HG02763 (cell line): ENCODE data around the gene TSNAXIP1.
"Not testable (repeated sequence)": the region's sequence is repeated elsewhere in the genome, so short reads cannot be mapped to it uniquely, and the experiment has no call there.

ENCODE experiments used
- ATAC-seq: cut with Tn5 transposase; IDR thresholded peaks from one replicate; pipeline ENCODE4 v1.9.1; 2021; ENCODE audit warnings: mild to moderate bottlenecking, moderate library complexity; ENCODE audit not compliant: unreplicated experiment

TSNAXIP1 gene

DNA sequence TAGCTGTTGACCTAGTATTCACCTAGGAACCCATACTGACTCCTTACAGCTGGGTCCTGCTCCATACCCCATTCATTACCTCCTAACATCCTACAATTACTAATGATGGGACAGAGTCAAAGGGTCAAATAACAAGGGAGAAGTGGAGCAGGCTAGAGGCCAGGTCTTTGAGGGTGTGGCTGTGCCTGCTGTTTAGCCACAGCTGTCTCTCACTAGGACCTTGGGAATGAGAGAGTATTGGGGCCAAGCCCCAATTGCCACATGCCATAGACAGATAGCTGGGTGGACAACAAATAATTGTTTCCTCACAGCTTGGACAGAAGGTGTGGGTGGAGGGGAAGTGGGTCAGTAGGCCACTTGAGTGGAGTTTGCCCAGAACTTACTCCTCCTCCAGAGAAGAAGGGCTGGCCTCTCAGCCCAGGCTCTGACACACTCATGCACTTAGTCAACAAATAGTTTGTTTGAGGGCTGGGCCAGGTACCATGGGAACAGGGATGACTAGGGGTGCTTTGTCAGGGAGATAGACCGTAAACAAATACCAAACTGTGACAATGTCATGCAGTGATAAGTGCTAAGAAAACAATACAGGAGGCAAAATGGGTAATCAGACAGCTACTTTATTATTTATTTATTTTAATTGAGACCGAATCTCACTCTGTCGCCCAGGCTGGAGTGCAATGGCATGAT lies 51.0 kb downstream of the TSNAXIP1 start:
- no peak for ATAC-seq

DNA sequence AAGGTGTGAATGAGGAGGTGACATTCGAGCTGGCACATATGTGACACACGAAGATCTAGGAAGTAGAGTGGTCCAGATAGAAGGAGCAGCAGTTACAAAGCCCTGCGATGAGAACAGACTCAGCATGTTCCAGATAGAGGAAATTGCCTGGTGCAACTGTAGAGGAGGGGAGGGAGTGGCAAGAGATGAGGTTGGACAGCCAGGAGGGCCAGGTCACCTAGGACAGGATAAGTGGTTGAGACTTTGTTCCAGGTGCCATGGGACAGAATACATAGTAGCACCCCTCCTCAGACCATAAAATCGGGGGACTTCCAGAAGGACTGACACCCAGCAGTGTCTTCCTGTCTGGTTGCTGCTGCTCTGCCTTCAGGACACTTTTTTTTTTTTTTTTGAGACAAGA lies 51.8 kb downstream of the TSNAXIP1 start:
- ATAC-seq, result no peak

DNA sequence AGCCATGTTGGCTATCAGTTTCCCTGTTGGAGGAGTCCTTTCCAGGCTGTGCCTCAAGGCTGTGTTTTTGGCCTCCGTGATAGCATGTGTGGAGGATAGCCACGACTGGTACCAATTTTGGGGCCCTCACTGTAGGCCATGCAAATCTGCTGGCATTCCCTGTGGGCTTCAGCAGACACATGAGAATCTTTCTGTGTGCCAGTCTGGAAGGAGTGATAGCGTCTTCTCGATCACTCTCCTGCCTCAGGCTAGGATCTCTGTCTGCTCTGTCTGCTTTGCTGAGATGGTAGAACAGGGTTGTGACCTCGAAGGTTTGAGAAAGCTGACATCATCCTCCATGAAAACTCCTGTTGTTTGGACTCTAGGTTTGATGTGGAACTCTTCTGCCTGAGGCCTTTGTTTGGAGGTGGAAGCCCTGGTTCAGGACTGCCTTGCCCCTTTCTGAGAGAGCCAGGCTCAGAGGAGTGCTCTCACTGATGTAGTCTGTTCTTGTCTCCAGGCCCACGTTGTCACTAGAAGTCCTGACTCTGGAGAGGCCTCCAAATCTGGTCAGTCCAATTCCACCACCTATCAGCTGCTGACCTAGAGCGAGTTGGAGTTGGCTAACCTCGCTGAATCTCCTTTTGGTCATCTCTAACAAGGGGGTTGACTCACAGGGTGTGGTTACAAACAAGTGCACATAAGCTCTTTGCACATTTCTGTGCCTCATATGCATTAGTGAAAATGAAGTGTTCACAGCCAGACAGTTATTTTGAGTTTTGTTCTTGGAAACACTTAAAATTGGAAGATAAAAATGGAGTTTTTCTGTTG lies 54.1 kb downstream of the TSNAXIP1 start:
- ATAC-seq, result no peak

DNA sequence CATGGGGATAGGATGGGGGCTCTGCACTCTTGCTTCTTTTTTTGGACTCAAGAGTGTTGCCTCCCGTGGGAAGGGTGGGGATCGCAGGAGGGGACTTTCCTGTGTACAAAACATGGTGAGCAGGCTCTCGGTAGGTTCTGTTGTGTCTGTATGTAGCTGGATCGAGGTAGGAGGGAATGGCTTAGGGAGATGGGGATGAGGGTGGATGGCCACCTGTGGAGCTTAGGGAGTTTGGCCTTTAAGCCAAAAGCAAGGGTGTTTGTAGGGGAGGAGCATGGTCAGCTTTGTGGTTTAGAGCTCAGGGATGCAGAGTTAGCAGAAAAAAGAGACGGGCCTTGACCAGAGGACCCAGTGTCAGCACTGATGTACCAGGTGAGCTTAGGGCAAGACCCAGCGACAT lies 55.2 kb downstream of the TSNAXIP1 start:
- no peak for ATAC-seq

DNA sequence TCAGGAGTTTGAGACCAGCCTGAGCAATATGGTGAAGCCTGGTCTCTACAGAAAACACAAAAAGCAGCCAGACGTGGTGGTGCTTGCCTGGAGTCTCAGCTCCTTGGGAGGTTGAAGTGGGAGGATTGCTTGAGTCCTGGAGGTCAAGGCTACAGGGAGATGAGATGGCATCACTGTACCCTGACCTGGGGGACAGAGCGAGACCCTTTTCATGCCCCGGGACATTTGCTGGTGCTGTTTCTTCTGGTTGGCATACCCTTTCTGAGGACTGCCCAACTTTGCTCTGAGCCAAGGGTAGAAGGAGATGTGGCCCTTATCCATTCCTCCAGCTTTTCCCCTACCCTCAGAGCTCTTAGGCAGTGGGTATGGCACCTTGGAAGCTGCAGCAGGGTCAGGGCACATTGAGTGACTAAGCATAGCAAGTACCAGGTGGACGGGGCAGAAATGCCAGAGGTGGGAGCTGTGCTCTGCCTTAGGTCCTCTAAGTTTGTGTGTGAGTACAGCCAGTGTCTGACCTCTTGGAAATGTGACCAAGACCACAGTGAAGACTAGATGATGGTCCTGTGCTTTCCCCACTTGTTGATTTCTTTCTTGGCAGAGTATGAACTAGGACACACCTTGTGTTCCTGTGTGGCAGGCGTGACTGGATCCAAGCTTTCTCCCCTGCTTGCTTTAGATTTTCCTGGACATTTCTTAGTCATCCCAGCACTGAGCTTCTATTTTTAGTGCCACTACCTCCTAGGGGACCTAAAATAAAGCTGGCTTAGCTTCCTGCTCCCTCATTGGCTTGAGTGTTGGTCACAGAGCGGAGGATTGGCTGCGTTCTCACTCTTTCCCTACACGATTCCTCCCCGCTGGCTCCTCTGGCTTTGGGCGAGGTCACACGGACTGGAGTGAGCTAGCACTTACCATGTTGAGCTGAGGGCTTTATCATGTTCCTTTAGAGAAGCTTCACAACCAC lies 56.2 kb downstream of the TSNAXIP1 start:
- no peak for ATAC-seq

DNA sequence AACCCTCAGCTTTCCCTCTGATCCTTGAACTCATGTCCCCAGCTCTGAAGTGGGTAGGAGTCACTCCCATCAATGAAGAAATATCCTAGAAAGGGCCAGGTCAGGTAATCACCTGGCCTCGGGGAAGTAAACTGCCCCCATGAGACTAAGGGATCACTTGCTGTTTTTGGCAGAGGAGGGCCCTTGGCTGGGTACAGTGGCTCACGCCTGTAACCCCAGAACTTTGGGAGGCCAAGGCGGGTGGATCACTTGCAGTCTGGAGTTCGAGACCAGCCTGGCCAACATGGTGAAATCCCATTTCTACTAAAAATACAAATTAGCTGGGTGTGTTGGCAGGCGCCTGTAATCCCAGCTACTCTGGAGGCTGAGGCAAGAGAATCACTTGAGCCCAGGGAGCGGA lies 57.4 kb downstream of the TSNAXIP1 start:
- not testable (repeated sequence) for ATAC-seq

DNA sequence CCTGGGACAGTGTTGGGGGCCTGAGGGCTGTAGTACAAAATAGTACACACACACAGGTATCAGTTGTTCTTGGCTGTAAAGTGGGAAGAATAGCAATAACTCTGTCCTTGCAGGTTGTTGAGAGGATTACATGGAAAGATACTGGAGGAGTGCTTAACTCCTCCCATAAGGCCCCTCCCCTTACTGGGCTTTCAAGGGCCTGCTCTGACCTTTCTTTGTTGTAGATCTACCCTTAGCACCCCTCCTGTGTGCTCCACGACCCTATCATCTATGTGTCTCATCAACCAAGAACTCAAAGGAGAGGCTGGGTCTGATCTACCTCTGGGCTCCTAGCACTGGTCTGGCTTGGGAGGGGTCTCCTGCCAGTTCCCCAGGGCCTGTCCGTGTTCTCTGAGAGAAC lies 57.9 kb downstream of the TSNAXIP1 start:
- no peak for ATAC-seq

DNA sequence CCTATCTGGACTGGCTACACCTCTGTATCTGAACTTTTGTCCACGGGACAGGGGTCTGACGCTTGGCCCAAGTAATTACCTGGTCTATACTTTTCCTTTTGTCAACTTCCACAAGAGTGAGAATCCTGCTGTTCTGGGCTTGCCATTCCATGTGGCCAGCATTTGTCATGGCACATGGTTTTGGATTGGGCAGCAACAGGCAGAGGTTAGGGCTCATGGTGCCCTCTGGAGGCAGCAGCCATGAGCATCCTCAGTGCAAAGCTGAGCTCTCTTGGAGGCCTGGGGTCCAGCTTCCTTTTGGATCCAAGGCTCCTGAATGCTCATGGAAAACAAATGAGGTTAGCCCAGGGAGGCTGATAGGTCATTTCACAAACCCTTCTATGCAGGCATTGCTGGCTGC lies 58.6 kb downstream of the TSNAXIP1 start:
- no peak for ATAC-seq

DNA sequence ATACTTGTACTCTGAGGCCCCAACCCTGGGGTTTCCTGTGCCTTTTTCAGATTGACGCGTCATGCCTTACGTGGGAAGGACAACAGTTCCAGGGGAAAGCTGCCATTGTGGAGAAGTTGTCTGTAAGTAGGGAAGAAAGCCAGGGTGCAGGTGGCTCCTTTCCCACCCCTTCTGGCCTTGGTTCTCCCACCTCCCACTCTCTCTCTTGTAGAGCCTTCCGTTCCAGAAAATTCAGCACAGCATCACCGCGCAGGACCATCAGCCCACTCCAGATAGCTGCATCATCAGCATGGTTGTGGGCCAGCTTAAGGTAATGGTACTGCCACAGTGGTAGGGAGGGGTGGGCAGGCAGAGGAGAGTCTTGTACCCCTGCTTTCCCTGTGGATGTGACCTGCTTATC lies 61.6 kb downstream of the TSNAXIP1 start:
- ATAC-seq, result no peak

DNA sequence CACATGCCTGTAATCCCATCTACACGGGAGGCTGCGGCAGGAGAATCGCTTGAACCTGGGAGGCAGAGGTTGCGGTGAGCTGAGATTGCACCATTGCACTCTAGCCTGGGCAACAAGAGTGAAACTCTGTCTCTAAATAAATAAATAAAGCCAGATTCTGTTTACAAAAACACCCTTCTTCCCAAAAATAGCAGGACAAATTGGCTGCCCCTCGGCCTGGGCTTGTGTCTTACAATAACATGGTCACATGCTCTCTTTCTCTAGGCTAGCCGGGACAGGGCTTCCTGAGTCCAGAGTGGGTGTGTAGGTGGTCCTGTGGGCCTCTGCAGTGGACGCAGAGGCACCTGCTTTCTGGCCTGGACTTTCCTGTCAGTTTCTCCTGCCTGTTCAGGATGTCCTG lies 63.0 kb downstream of the TSNAXIP1 start:
- no peak for ATAC-seq

DNA sequence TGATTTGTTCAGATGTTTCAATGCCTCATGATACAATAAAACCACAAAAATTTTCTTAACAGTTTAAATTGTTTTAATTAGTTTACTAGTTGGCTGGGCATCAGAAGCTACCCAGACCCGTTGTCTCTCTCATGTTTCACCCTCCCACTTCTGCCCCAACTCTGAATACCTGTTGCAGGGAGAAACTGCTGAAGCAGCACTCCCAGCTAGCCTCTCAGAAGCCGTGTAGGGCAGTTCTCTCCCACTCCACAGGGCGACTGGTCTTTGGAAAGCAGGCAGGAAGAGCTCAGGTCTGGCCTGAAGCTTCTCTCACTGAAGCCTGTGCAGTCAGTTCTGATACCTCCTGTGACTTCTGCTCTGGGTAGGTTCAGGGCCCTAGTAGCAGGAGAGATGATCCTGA lies 64.6 kb downstream of the TSNAXIP1 start:
- no peak for ATAC-seq

DNA sequence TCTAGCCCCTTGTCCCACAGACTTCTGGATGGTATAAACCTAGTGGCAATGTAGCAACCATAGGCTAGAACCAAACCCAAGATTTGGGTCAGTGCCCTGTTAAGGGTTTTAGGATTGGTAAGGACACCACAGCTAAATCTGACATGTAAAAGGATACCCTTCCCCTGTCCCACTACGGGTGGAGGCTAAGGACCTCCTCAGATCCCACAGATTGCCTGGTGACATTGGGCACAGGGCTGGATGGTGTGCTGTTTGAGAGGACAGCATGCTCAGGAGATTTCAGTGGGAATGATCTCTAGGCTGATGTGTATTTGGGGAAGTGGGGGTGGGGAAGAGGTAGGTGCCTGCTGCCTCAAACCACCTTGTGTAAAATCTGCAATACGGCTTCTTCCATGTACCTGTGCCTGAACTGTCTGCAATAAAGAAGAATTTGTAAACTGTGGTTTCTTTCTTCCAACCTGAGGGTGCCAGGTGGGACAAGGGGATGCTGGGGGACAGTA lies 65.5 kb downstream of the TSNAXIP1 start:
- no peak for ATAC-seq

DNA sequence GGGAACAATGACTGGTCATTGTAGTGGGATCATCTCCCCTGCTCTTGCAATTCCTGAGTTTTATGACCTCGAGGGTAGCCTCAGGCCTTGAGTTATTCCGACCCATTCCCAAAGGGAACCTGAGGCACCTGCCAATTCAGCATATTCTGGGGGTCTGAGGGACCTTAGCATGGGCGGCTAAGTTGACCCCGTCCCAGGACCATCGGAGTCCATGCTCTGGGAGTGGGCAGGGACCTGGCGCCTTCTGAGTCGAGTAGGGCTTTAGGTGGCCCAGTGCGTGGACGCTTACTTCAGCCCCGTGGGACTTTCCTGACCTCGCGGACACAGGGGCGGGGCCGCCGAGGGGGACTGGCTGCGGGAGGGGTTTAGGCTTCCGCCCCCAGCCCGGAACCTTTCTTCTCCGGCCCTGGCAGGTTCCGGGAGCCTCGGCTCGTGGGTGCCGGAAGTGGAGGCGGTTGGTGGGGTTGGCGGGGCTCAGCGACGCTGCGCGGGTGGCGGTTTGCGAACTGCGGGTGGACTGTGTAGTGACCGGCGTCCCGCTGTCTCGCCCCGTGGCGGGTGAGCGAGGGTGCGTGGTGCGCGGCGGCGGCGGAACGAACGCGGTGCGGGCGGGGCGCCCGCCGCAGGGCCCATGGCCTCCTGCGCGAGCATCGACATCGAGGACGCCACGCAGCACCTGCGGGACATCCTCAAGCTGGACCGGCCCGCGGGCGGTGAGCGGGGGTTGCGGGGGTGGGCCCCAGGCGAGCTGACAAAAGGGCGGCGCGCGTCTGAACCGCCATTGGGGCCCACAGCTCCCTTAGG lies 66.1 kb downstream of the TSNAXIP1 start, which contains the start of gene EDC4:
Gene EDC4, plus strand, starts transcription at position 422 of the 804 bp plus-strand sequence. Its CDS starts 210 bp downstream, at position 632.
- no peak for ATAC-seq

DNA sequence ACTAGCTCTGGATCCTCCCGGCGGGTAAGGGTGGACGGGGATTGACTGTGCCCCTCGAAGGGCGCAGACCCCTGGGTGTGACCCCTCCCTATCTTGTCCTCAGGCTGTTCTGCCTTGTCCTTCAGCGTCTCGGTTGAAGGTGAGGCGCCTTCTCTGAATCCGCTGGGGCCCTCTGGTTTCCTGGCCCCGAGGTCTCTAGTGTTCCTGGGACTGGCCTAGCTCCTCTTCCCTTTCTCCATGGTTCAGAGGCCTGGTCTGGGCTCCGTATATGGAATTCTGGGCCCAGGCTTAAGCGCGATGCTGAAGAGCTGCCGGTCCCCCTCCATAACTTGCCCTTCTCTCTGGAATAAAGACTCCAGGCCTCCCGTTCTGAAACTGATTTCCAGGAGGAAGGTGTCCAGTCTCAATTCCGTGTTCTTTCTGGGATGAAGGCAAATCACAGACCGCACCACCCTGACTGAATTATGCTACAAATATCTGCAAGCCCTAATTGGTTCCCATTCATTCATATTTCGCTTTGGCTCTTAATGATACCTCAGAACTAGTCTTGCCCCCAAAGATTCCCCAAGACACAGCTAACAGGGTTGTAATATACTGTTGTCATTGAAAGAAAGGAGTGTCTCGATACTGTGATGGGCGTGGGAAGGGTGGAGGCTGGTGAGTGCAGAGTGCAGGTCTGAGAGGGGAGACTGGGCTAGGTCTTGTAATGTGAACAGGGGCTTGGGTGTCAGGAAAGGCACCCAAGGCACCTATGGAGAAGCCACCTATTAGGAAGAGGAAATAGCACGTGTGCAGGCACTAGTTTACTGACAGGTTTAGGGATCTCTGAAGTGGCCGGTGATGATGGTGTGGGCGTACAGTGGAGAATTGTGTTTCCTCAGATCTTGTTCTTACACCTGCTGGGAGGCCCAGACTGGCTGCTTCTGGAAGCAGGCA lies 67.0 kb downstream of the TSNAXIP1 start:
- no peak for ATAC-seq

DNA sequence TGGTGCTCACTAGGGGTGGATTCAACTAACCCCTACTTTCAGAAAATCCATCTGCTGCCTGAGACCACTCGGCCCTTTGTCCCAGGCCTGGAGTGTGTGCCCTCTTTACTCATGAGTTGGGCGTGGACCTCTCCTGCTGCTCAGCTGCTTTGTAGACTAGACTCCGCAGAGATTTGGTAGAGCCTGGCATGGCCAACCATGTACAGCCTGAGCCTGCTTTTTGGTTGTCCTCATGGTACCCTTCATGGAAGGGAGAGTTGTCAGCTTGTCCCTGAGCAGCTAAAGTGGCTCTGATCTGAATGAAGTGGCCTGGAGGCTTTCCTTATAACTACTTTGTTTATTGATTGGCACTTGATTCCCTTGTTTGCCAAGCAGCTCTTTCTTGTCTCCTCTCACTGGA lies 67.7 kb downstream of the TSNAXIP1 start:
- no peak for ATAC-seq

DNA sequence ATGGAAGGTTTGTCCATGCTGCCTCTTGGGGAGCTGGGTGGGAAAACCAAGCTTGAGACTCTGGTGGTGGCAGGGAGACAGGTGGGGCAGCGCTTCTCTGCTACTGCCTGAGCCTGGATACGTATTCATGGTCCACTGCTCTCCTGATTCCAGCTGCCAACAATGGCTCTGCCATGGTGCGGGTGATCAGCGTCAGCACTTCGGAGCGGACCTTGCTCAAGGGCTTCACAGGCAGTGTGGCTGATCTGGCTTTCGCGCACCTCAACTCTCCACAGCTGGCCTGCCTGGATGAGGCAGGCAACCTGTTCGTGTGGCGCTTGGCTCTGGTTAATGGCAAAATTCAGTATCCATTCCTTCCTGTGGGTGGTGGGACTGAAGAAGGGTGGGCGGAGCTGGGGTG lies 70.4 kb downstream of the TSNAXIP1 start:
- no peak for ATAC-seq
